HG02610 (cell line): ENCODE data around the gene PCDH12.
"Not testable (repeated sequence)": the region's sequence is repeated elsewhere in the genome, so short reads cannot be mapped to it uniquely, and the experiment has no call there.

Experiments used
- ATAC-seq: cut with Tn5 transposase; IDR thresholded peaks from one replicate; pipeline ENCODE4 v1.9.1; 2021; ENCODE audit warnings: mild to moderate bottlenecking, moderate library complexity; ENCODE audit not compliant: unreplicated experiment

Gene PCDH12

DNA sequence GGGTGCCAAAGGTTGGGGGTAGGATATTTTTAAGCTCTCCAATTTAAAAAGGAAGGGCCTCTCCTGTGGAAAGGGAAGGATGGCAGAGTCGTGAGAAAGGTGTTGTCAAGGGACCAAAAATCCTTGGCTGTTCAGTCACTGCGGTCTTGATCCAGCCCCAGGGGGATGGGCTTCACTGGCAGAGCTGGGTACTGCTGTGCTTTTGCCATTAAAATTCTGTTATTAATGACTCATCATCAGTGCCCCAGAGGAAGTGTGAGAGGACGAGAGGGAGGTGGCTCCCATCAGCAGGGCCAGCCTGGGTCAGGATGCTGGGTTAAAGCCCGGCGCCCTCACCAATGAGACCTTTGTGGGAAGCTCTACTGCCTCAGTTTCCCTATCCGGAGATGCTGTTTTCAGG, 16.7 kb downstream of the PCDH12 start:
- ATAC-seq, result no peak

GRCh38 chr5:141940695-141941271, 17.2 kb downstream of the PCDH12 start:
- ATAC-seq, result no peak

DNA sequence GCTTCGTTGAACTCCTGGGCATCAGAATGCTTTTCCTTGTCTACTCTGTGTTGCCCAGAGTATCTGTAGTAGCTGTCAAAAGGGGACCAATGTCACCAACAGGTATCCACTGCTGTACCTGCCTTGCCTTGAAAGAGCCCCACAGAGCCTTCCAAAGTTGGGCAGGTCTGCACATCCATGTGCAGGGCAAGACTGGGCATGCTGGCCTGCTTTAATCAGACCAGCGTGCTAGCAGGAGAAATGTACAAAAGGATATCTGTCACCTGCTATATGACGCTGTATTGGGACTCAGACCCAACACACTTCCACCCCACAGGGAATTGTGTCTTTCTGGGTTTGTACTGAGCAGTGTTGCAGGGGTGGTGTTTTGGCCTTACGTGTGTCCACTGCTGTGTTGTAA, 22.5 kb downstream of the PCDH12 start:
- ATAC-seq, result no peak

GRCh38 chr5:141934099-141934844, 23.7 kb downstream of the PCDH12 start:
- no peak for ATAC-seq

DNA sequence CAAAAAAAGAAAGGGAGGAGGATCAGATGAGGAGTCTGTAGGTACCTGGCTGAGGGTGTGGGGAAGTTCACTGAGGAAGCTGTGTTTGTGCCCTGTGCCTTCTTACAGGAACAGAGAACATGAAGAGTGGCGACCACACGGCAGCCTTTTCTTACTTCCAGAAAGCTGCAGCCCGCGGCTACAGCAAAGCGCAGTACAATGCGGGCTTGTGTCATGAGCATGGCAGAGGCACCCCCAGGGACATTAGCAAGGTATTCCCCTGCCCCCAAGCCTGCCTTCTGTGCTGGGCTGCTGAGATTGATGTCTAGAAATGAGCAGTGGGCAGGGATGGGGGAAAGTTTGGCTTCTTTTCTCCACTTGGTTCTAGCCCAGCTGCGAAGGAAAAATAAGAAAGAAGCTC, 24.9 kb downstream of the PCDH12 start:
- ATAC-seq, result no peak

DNA sequence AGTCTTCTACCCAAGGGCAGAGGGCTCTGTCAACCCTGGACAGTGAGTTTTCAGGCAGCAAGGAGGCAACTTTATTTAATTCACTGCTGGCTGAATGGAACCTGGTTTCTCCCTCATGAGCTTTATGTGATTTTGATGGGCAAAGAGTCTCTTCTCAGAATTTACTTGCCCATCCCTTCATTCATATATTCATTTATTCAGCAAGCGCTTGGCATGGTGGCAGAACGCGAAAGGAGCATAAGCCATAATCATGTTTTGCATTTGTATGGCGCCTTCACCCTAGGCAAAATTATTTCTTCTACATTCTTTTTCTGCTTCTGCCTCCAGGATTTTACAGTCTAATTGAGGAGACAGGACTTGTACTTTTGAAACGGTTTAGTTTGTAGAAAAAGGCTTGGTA, 26.3 kb downstream of the PCDH12 start:
- no peak for ATAC-seq

- no peak for ATAC-seq
Measured at GRCh38 chr5:141929398-141930058, 28.5 kb downstream of the PCDH12 start.

DNA sequence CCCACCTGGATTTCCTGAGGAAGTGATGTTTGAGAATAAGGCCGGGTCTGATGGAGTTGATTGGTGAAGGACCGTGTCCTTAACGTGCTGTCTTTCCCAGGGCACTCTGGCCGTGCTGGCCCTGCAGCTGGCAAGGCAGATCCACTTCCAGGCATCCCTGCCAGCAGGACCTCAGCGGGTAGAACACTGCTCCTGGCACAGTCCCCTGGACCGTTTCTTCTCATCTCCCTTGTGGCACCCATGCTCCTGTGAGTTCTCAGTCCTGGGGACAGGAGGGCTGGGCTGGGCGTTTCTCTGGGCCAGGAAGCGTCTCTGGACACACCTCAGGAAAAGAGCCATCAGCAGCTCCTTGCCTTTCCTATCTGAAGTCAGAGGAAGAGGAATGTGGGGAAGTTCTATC, 30.0 kb downstream of the PCDH12 start:
- ATAC-seq, result no peak

GRCh38 chr5:141926434-141926833, 31.6 kb downstream of the PCDH12 start:
- no peak for ATAC-seq

- peak; percentile 98 for ATAC-seq
Measured at GRCh38 chr5:141923448-141924313, 34.3 kb downstream of the PCDH12 start, which contains the start of gene DELE1. TSS of gene DELE1 (plus strand) at chr5:141923871. CDS start at chr5:141923942, 71 bp downstream.

GRCh38 chr5:141922827-141923447, 35.1 kb downstream of the PCDH12 start:
- not testable (repeated sequence) for ATAC-seq

- ATAC-seq, result no peak
Measured at GRCh38 chr5:141920771-141921170, 37.2 kb downstream of the PCDH12 start.

GRCh38 chr5:141919218-141920119, 38.5 kb downstream of the PCDH12 start:
- no peak for ATAC-seq

DNA sequence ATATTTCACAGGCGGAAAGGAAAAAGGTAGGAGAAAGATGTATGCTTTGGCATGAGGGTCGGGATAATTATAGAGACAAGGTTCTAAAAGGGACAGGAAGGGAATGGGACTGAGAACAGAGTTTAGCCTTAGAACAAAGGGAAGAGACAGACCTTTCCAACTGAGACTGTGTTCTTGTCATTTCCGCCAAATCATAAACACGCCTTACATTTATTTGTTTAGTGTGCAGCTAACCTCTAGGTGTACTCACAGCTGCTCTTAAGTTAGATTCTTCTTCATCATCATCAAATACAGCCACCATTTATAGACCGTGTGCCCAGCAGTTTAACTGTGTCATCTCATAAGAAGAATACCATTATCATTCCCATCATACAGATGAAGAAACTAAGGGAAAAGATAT, 40.2 kb downstream of the PCDH12 start:
- ATAC-seq, result no peak

GRCh38 chr5:141916522-141916921, 41.5 kb downstream of the PCDH12 start:
- no peak for ATAC-seq

DNA sequence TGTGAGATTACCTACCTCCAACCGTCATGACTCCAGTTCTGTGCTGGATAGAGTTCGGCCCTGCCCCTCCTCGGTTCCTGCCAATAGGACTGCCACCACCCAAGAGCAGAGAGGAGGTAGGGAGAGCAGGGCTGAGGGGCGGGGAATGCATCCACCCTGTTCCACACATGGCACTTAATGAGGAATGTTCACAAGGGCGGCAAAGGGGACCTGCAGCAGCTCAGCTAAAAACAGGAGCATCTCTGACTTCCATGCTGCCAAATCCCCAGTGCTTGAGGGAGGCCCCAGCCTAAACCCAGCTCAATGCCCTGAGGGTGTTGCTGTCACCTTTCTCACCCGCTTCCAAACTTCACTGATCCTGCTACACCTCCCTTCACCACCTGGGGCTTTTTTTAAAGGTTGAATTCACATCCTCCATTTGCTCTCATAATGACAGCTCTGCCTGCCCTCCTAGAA, 42.1 kb downstream of the PCDH12 start:
- ATAC-seq, result no peak

DNA sequence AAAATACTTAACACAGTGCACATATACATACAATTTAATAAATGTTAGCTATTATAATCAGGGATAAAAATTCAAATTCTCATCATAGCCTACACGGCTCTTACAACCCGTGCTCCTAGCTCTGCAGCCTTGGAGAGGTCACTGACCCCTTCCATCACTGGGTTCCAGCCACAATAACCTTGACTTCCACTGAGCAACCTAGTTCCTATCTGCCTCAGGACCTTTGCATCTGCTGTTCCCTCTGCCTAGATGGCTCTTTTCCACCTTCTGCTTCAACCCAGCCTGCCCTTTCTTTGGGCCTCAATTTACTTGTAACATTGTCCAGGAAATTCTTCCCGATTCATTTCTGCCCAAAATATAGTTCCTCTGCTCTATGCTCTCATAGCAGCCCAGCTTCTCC, 43.2 kb downstream of the PCDH12 start:
- no peak for ATAC-seq

DNA sequence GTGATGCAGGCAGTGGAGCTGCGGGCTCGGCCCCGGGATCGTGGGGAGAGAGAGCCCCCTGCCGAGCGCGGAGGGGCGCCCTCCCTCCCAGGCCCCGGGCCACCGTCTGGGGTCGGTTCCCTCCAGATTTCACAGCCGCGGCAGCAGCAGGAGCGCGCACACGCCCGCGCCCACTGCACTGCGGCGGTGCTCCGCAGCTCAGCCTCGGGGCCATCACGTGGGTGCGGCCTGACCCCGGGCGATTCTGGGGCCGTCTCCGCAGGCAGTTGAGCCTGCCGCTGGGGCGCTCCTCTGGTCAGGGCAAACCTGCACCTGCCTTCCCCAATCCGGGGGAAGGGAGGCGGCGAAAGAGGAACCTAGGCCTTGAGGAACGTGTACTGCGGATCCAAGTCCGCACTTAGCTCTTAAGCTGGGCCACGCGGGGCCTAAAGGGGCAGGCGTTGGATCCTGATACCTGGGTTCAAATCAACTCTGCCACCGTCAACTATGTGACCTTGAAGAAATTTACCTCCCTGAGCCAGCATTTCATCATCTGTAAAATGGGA, 43.7 kb downstream of the PCDH12 start:
- ATAC-seq, result peak; percentile 77

DNA sequence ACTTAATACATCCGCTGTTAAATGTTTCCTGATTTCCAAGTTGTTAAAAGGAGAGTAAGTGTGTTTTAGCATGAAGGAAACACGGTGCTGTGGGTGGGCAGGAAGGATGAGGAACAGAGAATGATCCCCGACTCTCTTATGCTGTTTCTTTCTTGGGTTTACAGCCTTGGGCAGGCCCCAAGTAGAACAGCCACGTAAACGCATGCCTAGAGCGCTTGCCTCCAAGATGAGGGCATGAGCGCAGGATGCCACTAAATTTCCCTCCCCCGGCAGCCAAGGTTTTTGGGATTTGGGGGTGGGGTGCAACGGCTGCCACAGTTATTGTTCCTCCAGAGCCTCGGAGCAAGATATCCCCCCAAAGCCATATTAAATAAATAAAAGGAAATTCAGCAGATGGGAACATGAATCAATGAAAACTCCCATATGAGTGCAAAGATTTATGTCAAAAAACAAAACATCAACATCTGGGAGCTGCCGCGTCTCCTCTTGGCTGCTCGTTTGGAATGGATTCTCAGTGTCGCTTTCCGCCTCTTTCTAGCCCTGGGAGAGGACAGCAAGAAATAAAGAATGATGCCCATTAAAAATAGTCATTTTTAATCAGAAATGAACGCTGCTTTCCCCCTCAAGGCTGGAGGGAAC, 44.3 kb downstream of the PCDH12 start:
- ATAC-seq, result no peak
